Astrocyte (in vitro differentiated cells and primary cell): Measurements from ENCODE around the gene SGMS2.

Experiments used
- CTCF ChIP-seq: IDR thresholded peaks from 2 replicates; pipeline ENCODE4 v1.5.1; 2011; ENCODE audit warnings: low read depth, mild to moderate bottlenecking, inconsistent platforms, low read length, moderate library complexity; ENCODE audit not compliant: insufficient read depth
- EZH2 ChIP-seq: IDR thresholded peaks from 2 replicates; pipeline ENCODE4 v1.6.1; 2012; ENCODE audit warnings: mild to moderate bottlenecking, low read length, inconsistent platforms; ENCODE audit not compliant: insufficient read depth

DNA sequence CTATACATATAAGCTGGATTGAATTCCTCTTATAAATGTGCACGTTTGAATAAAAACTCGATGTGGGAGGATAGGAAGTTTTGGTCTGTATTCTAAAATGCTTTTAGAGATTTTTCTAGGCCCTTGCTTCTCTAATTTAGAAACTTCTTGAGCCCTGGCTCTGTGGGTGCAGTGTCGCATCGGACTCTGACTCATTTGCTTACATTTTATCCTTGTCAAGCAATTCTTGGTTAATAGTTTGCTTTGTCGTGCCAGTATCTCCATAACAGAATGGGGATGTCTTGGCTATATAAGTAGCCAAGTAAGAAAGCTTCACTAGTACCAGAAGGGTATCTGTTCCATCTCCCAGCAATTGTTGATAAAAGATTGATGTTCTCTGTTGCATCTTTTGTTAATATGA is 10.7 kb downstream of the SGMS2 start:
- no peak for TF ChIP-seq CTCF
- TF ChIP-seq EZH2, result no peak
